Activated T-helper 1 cell treated with anti-CD3 and anti-CD28 coated beads, Interleukin-12 subunit alpha, Interleukin-12 subunit beta, Interleukin-2, Interleukin-4 antibody, amounts not matched to agents 30 ng/mL and 10 ng/mL and 1 ng/mL, durations not matched to agents 14 hours and 24 hours and 36 hours (primary cell): ENCODE data around the gene SELENBP1. TPM values are rescaled to one million over a fixed set of nuclear protein-coding genes. Genes with fewer than 3 reads are reported as not detected.
"Not testable (repeated sequence)": the region's sequence is repeated elsewhere in the genome, so short reads cannot be mapped to it uniquely, and the experiment has no call there.

Experiments
- DNase-seq: peaks from one replicate; pipeline ENCODE4 v3.0.0; 2021; ENCODE audit warnings: low spot score
- H3K27ac Mint-ChIP-seq: one replicate; pipeline ENCODE4 v1.8.0; 2021; ENCODE audit warnings: mild to moderate bottlenecking, mixed read lengths
- H3K27me3 Mint-ChIP-seq: one replicate; pipeline ENCODE4 v1.8.0; 2022; ENCODE audit warnings: mild to moderate bottlenecking, moderate library complexity, mixed read lengths; ENCODE audit not compliant: insufficient read depth
- H3K36me3 Mint-ChIP-seq: one replicate; pipeline ENCODE4 v1.8.0; 2021; ENCODE audit warnings: low read depth, mixed read lengths
- H3K4me1 Mint-ChIP-seq: one replicate; pipeline ENCODE4 v1.8.0; 2021; ENCODE audit warnings: low read depth, mixed read lengths
- H3K4me3 Mint-ChIP-seq: one replicate; pipeline ENCODE4 v1.8.0; 2021; ENCODE audit warnings: mild to moderate bottlenecking, moderate library complexity, mixed read lengths
- H3K9me3 Mint-ChIP-seq: one replicate; pipeline ENCODE4 v1.8.0; 2021; ENCODE audit warnings: mixed read lengths
- intact Hi-C: fragments of 100-400 bp; cut with micrococcal nuclease; formaldehyde crosslinking; loops from one replicate; pipeline ENCODE4 v1.15.1; 2024
- total RNA-seq: library from RNA; stranded (reverse); gene quantifications from 2 replicates; pipeline ENCODE4 v1.2.3, GENCODE V29; 2022

Gene SELENBP1
- total RNA-seq, 1 donor from 2014 or later, result not detected

DNA sequence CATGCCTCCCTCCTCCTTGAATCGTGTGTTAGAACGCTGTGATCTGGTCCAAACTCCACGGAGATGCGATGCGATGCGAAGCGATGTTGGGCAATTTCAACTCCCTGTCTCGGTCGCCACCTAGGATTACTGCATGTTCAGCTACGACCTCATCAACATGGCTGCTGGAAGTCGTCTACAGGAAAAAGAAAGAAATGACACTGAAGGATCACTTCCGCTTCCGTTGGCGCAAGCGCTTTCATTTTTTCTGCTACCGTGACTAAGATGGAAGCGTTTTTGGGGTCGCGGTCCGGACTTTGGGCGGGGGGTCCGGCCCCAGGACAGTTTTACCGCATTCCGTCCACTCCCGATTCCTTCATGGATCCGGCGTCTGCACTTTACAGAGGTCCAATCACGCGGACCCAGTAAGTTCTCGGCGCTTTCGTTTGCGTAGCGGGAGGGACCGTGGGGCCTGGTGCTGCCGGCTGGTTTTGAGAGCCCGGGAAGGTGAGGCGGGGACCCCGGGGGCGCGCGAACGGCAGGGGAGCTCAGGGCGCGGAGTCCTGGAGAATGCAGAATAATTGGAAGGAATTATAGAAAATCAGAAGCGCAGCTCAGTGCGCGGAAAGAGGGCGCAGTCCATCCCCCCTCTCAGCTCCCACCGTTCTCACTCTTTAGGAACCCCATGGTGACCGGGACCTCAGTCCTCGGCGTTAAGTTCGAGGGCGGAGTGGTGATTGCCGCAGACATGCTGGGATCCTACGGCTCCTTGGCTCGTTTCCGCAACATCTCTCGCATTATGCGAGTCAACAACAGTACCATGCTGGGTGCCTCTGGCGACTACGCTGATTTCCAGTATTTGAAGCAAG lies 27.0 kb upstream of the SELENBP1 start, which contains the start of gene PSMB4:
TSS of gene PSMB4 (plus strand) at position 250 of the 848 bp plus-strand sequence. CDS start at position 265, 15 bp downstream.
- peaks cover 36% of the 10 kb centered on the region for H3K36me3 Mint-ChIP-seq
- peak; percentile 80 for DNase-seq
- H3K9me3 Mint-ChIP-seq, result no peaks in the 10 kb centered on the region
- H3K27ac Mint-ChIP-seq, result peak within 1 kb of the TSS; percentile 99
- peaks cover 27% of the 10 kb centered on the region for H3K4me1 Mint-ChIP-seq
- H3K4me3 Mint-ChIP-seq, result peak within 1 kb of the TSS; percentile 92
- intact Hi-C loops, result loop anchor here (1.0 to 2.0 kb wide), 9 partner anchors 52 to 212 kb away; partner anchors contain the start of genes PI4KB, POGZ, RFX5 and TUFT1
- H3K27me3 Mint-ChIP-seq, result peaks cover 6% of the 10 kb centered on the region

DNA sequence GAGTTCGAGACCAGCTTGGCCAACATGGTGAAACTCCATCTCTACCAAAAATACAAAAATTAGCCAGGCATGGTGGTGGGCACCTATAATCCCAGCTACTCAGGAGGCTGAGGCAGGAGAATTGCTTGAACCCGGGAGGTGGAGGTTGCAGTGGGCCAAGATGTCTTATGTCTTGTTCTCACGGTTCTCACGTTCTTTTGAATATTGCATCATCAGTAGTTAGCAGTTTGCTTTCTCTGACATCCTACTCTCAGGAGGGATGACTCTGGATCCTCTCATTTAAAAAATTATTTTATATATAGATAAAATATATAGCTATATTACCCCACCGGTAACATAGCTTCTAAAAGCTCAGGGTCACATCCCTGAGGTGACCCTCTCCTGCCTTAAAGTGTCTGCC lies 23.8 kb upstream of the SELENBP1 start:
- DNase-seq, intact Hi-C loops, H3K9me3 Mint-ChIP-seq, H3K4me3 Mint-ChIP-seq, H3K27ac Mint-ChIP-seq: not testable (repeated sequence)
- Mint-ChIP-seq H3K27me3 (peaks cover 18% of the 10 kb centered on the region), H3K4me1 (peaks cover 20% of the 10 kb centered on the region), H3K36me3 (peaks cover 16% of the 10 kb centered on the region)

DNA sequence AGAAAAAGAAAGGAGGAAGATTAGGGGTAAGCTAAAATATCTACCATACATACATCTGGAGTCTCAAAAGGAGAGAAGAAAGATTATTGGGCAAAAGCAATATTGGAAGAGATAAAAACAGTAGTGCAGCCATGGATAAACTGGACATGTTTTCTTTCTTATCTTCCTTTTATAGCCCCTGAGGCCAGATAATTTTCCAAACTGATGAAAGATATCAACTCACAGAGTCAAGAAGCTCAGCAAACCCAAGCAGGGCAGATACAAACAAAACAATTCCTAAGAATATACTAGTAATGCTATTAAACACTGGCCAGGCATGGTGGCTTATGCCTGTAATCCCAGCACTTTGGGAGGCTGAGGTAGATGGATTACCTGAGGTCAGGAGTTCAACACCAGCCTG lies 21.1 kb upstream of the SELENBP1 start:
- H3K9me3 Mint-ChIP-seq, result no peaks in the 10 kb centered on the region
- H3K4me3 Mint-ChIP-seq, result no peak overlapping the region
- no peak overlapping the region for H3K27ac Mint-ChIP-seq
- no peaks in the 10 kb centered on the region for H3K4me1 Mint-ChIP-seq
- intact Hi-C loops, result no loop called here
- no peak for DNase-seq
- H3K27me3 Mint-ChIP-seq, result peaks cover 18% of the 10 kb centered on the region
- no peaks in the 10 kb centered on the region for H3K36me3 Mint-ChIP-seq

DNA sequence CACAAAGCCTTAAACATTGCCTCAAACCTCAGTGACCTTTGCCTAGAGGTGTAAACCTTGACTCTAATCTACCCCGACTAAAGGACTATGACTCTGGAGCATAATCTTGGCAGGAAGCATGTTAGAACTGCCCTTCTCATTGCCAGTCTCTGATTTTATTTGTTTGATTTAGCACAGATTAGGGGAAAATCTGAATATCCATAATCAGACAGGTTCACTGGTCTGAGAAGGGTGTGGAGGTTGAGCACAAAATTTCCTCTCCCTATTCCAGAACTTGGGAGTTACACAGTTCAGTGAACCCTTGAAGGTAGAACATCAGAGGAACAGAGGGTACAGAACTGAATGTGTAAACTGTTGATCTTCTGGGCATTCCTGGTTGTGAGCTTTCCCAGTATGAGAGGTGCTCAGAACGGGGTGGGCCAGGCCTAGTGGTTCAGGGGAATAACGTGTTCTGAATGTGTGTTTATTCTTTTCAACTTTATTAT lies 18.6 kb upstream of the SELENBP1 start:
- intact Hi-C loops, result no loop called here
- DNase-seq, result no peak
- Mint-ChIP-seq H3K27ac (no peak overlapping the region), H3K9me3 (no peaks in the 10 kb centered on the region), H3K4me3 (no peak overlapping the region), H3K27me3 (peaks cover 20% of the 10 kb centered on the region), H3K36me3 (no peaks in the 10 kb centered on the region), H3K4me1 (no peaks in the 10 kb centered on the region)

DNA sequence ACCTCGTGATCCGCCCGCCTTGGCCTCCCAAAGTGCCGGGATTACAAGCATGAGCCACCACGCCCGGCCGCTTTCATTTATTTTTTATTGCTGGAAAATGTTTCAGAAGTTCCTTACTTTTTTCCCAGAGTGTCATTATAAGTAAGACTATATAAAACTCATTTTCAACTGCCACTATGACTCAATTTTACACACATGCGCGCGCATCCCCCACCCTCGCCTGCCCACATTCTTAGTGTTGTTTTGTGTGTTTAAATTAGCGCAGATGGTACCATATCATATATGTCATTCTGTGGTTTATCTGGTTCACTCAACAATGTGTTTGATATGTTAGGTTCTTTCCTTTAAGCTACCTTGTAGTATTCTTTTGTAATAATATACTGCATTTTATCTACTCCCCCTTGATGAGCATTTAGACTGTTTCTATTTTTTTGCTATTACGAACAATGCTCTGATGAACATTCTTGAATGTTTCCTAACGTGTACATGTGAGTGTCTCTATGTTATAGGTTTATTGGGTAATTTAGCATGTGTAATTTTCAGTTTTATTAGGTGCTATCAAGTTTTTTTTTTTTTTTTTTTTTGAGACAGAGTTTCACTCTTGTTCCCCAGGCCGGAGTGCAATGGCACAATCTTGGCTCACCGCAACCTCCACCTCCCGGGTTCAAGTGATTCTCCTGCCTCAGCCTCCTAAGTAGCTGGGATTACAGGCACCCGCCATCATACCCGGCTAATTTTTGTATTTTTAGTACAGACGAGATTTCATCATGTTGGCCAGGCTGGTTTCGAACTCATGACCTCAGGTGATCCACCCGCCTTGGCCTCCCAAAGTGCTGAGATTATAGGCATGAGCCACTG lies 17.9 kb upstream of the SELENBP1 start:
- intact Hi-C loops, DNase-seq: not testable (repeated sequence)
- H3K27me3 Mint-ChIP-seq, result peaks cover 19% of the 10 kb centered on the region

DNA sequence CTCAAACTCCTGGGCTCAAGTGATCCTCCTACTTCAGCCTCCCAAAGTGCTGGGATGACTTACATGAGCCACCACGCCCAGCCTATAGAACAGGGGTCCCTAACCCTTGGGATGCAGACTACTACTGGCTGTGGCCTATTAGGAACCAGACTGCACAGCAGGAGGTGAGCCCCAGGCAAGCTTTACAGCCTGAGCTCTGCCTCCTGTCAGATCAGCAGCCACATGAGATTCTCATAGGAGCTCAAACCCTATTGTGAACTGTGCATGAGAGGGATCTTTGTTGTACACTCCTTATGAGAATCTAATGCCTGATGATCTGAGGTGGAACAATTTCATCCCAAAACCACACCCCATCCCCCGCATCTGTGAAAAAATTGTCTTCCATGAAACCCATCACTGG lies 13.5 kb upstream of the SELENBP1 start:
- Mint-ChIP-seq H3K4me3 (no peak overlapping the region), H3K4me1 (no peaks in the 10 kb centered on the region), H3K9me3 (no peaks in the 10 kb centered on the region), H3K36me3 (no peaks in the 10 kb centered on the region), H3K27me3 (peaks cover 2% of the 10 kb centered on the region), H3K27ac (no peak overlapping the region)
- no peak for DNase-seq
- intact Hi-C loops, result no loop called here

More for the DNA sequence above, 17.9 kb upstream of the SELENBP1 start:
- not testable (repeated sequence) for H3K27ac Mint-ChIP-seq, H3K9me3 Mint-ChIP-seq, H3K4me3 Mint-ChIP-seq, H3K4me1 Mint-ChIP-seq, H3K36me3 Mint-ChIP-seq

DNA sequence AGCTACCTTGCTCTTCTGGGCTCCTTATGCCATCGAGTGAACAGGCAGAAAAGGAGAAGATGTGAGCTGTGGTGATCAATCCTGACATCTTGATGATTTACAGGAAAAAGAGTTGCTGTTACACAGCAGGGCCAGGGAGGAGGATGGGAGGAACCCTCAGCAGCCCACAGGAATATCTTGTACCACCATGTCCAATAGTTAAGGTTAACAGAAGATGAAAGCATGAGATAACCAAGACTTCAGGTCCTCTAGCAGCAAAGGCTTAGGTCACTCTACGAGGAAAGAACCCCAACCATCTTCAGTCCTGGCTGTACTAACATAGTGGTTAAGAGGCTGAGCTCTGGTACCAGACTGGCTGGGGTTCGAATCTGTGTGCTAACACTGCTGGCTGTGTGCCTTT lies 12.1 kb upstream of the SELENBP1 start:
- intact Hi-C loops, result no loop called here
- Mint-ChIP-seq H3K36me3 (no peaks in the 10 kb centered on the region), H3K27me3 (peaks cover 2% of the 10 kb centered on the region), H3K4me1 (no peaks in the 10 kb centered on the region), H3K27ac (no peak overlapping the region), H3K9me3 (no peaks in the 10 kb centered on the region), H3K4me3 (no peak overlapping the region)
- no peak for DNase-seq

DNA sequence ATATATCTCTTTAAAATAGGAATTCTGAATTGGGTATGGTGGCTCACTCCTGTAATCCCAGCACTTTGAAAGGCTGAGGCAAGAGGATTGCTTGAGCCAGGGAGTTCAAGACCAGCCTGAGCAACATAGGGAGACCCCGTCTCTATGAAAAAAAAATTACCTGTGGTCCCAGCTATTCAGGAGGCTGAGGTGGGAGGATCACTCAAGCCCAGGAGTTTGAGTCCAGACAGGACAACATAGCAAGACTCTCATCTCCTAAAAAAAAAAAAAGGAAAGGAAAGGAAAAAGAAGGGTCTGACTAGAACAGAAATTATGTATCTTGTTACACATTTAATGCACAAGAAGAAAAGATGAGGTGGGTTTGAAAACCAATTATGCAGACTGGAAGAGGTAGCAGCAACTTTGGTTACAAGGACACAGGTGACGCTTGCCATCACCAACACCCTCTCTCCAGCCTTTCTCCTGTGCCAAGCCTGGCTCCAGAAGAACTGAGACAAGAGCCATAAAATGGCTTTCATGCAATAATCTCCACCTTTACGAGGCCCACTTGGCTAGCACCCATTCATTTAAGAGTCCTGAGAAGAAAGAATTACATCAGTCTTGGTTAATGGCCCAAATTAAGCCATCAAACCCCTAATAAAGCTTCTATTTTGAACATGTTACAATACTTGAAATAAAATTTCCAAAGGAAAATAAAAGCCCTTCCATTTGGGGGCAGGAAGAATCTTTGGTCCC lies 4.8 kb upstream of the SELENBP1 start:
- intact Hi-C loops, result no loop called here
- Mint-ChIP-seq H3K36me3 (no peaks in the 10 kb centered on the region), H3K4me3 (no peak overlapping the region), H3K9me3 (no peaks in the 10 kb centered on the region), H3K4me1 (peaks cover 5% of the 10 kb centered on the region), H3K27me3 (peaks cover 7% of the 10 kb centered on the region), H3K27ac (no peak overlapping the region)
- no peak for DNase-seq

DNA sequence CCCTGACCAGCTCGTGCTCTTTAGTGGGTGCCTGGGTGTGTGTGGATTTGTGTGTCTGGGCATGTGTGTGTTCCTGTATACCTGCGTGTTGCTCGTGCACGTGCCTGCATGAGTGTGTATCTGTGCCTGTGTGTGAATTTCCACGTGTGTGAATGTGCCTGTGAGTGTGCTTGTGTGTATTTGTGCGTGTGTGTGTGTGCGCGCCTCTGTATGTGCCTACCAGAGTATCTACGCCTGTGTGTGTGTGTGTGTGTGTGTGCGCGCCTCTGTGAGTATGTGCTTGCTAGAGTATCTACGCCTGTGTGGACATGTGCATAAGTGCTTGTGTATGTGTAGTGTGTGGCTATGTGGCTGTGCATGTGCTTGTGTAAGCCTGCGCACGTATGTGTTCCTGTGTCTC lies 691 bp upstream of the SELENBP1 start:
- Mint-ChIP-seq H3K27me3 (peaks cover 5% of the 10 kb centered on the region), H3K4me1 (peaks cover 5% of the 10 kb centered on the region), H3K4me3 (no peak overlapping the region), H3K36me3 (no peaks in the 10 kb centered on the region), H3K9me3 (no peaks in the 10 kb centered on the region), H3K27ac (no peak overlapping the region)
- DNase-seq, result no peak
- intact Hi-C loops, result no loop called here

DNA sequence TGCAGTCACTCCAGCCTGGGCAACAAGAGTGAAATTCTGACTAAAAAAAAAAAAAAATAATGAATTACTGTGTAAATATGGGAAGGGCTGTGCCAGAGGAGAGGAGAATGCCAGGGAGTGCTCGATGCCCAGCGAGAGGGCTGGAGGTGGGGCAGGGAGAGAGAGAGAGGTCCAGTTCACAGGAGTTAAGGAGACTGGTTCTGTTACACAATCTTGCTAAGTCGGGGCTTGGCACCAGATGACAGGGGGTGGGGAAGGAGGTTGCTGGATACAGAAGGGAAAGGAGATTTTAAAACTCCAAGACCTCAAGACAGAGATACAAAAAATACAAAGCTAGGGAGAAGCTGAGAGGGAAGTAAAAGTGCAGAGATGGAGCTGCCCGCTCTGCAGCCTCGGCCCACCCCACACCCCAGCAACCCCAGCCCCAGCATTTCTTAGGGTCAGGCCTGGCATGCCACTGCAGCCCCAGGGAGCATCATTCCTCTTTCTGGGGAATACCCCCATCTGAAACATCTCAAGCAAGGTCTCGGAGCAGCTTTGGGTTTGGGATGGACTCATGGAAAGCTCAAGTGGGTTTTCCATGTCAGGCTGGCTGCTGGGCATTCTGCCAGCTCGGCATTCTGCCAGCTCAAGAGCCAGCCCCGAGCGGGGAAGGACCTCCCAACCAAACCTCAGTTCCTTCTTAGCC lies 991 bp downstream of the SELENBP1 start:
- peaks cover 5% of the 10 kb centered on the region for H3K4me1 Mint-ChIP-seq
- H3K9me3 Mint-ChIP-seq, result no peaks in the 10 kb centered on the region
- no peak overlapping the region for H3K27ac Mint-ChIP-seq
- H3K4me3 Mint-ChIP-seq, result no peak overlapping the region
- intact Hi-C loops, result no loop called here
- H3K27me3 Mint-ChIP-seq, result peaks cover 2% of the 10 kb centered on the region
- no peak for DNase-seq
- H3K36me3 Mint-ChIP-seq, result no peaks in the 10 kb centered on the region

DNA sequence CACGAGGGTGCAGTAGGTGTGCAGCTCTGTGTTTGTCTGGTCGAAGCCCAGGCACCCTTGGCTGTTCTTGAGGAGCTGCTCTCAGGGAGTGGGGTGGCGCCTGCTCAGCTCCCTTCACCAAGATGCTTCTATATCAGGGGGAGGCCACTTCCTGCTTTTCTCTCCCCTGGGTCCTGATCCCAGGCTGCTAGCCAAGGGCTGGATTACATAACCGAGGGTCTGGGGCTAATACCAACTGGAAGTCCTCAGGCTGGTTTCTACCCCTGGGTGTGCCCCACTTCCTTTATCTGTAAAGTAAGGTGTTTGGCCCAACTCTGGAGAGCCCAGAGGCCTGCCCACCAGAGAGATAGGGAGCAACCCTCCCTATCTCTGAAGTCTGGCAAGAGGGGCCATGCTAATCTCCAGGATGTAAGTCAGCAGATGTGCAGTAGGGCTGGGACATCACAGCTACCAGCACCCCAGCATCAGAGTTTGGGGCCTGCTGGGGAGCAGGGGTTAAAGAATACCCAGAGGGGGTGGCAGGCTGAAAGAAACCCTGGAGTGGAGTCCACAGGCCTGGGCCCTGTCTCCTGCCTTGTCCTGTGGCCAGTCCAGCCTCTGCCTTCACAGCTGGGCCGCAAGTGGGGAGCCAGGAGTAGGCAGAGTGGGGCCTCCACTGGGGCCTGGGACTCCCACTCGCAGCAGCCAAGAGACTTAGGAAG lies 2.1 kb downstream of the SELENBP1 start:
- H3K36me3 Mint-ChIP-seq, result no peaks in the 10 kb centered on the region
- no peaks in the 10 kb centered on the region for H3K9me3 Mint-ChIP-seq
- intact Hi-C loops, result no loop called here
- H3K4me1 Mint-ChIP-seq, result peaks cover 5% of the 10 kb centered on the region
- no peak overlapping the region for H3K27ac Mint-ChIP-seq
- peaks cover 5% of the 10 kb centered on the region for H3K27me3 Mint-ChIP-seq
- DNase-seq, result no peak
- H3K4me3 Mint-ChIP-seq, result no peak overlapping the region
